HCT116 (cell line): ENCODE measurements around the gene KLF2.

Experiments used
- CTCF ChIP-seq, 3 experiments: fragments of 200-600 bp in 1 of 3; sonication (generic) in 1 of 3; IDR thresholded peaks in 2 of 3; conservative IDR thresholded peaks in 1 of 3; 2 replicates each; pipeline ENCODE4 v1.5.1; 2012 to 2017; ENCODE audit warnings: low read depth in 2 of 3, low read length in 2 of 3, antibody characterized with exemption in 1 of 3, borderline replicate concordance in 1 of 3, control low read depth in 1 of 3, mild to moderate bottlenecking in 1 of 3, mixed read lengths in 1 of 3, mixed run types in 1 of 3, moderate library complexity in 1 of 3; ENCODE audit not compliant: insufficient read depth in 1 of 3
- EZH2phosphoT487 ChIP-seq: fragments of 200-600 bp; IDR thresholded peaks from 2 replicates; pipeline ENCODE4 v1.6.1; 2018; ENCODE audit warnings: antibody characterized with exemption, borderline replicate concordance
- RAD21 ChIP-seq: IDR thresholded peaks from 2 replicates; pipeline ENCODE4 v1.6.1; 2012; ENCODE audit warnings: low read depth, mild to moderate bottlenecking
- YY1 ChIP-seq: IDR thresholded peaks from 2 replicates; pipeline ENCODE4 v1.6.1; 2011; ENCODE audit warnings: low read length, low read depth, moderate library complexity, mild to moderate bottlenecking; ENCODE audit not compliant: insufficient replicate concordance; ENCODE audit errors: extremely low read depth
- ZFX ChIP-seq: fragments of 450-650 bp; IDR thresholded peaks from 2 replicates; pipeline ENCODE4 v1.6.1; 2017

- TF ChIP-seq CTCF (IDR thresholded peaks at IDR 0.05 in 2 of 3, conservative IDR thresholded peaks at IDR 0.05 in 1 of 3; ENCODE audit: borderline replicate concordance in 1 of 3, insufficient read depth in 1 of 3, low read depth in 2 of 3, low read length in 2 of 3) = no peak
- no peak for TF ChIP-seq ZFX
- TF ChIP-seq YY1 = no peak
- TF ChIP-seq EZH2phosphoT487 = no peak
- no peak for TF ChIP-seq RAD21
These were observed 3.5 kb downstream of the KLF2 start for GRCh38 chr19:16327911-16328823.
